Right lobe of liver (tissue), 6 donors: ENCODE data around the gene DNAH2. TPM values are rescaled to one million over a fixed set of nuclear protein-coding genes. Genes with fewer than 3 reads are reported as not detected.
A peak's percentile ranks its signal among the peaks of the same experiment; 100 is the strongest.

ENCODE experiments used
- ATAC-seq, 4 donors: fragments of 200-7000 bp; cut with Tn5 transposase; one replicate each; pipeline ENCODE4 v1.9.1; 2020; ENCODE audit warnings: mild to moderate bottlenecking in 4 of 4, moderate library complexity in 4 of 4
- DNase-seq, 3 donors: peaks; one replicate each; pipeline ENCODE4 v3.0.0-alpha.2; 2020
- H3K27ac ChIP-seq, 3 donors: fragments of 200-600 bp; one replicate each; pipeline ENCODE4 v1.8.0; 2022
- H3K27me3 ChIP-seq, 2 donors: fragments of 200-600 bp; one replicate each; pipeline ENCODE4 v1.8.0; 2022
- H3K36me3 ChIP-seq, 4 donors: fragments of 200-600 bp; sonication (generic) in 1 of 4; one replicate each; pipeline versions ENCODE4 v1.5.1 to v1.8.0; 2017 to 2022; ENCODE audit warnings: control low read depth in 1 of 4
- H3K4me1 ChIP-seq, 4 donors: fragments of 200-600 bp; sonication (generic) in 1 of 4; one replicate each; pipeline versions ENCODE4 v1.5.1 to v1.8.0; 2017 to 2022; ENCODE audit warnings: control low read depth in 1 of 4
- H3K4me3 ChIP-seq, 3 donors: fragments of 200-600 bp; one replicate each; pipeline ENCODE4 v1.8.0; 2022
- H3K9me3 ChIP-seq, 4 donors: fragments of 200-600 bp; sonication (generic) in 1 of 4; one replicate each; pipeline versions ENCODE4 v1.5.1 to v1.8.0; 2017 to 2022; ENCODE audit warnings: control low read depth in 1 of 4
- POLR2A ChIP-seq: fragments of 450-650 bp; IDR thresholded peaks from one replicate; pipeline ENCODE4 v1.6.1; 2017; ENCODE audit warnings: antibody characterized with exemption, mild to moderate bottlenecking
- WGBS: methylation state at CpG from one replicate; pipeline ENCODE4 v1.1.6; 2018; ENCODE audit warnings: low coverage, low lambda C conversion rate; ENCODE audit not compliant: insufficient coverage; ENCODE audit errors: missing lambda C conversion rate; 5-methylcytosine and 5-hydroxymethylcytosine counted together
- intact Hi-C, 2 donors: fragments of 100-400 bp; cut with DNase I; formaldehyde crosslinking; loops; one replicate each; pipeline versions ENCODE4 v1.11.2 to v1.14.1; 2022
- total RNA-seq, 6 experiments: library from RNA; depleted of rRNA in 2 of 6; stranded (reverse); fragments of >200 nt in 2 of 6; fragmentation: NEBNext Ultra II Directional in 3 of 6; extraction: Animal tissue kit (Norgen Biotek cat#: 25700) in 3 of 6; gene quantifications; one replicate each; pipeline versions ENCODE4 v1.1.0 to v1.2.4, GENCODE V29; 2016 to 2023
- TF ChIP-seq, protein P1 (sequence below), 4 donors: fragments of 200-600 bp in 3 of 4; fragments of 450-650 bp in 1 of 4; IDR thresholded peaks; one replicate each; pipeline versions ENCODE4 v1.5.1 to v1.8.0; 2016 to 2022; ENCODE audit warnings: antibody characterized with exemption in 4 of 4, mild to moderate bottlenecking in 2 of 4
- donor health status: DM: no; HTN: yes; CAD: no.
- donor health status: DM: no; HTN: no; CAD: no.
- donor health status: DM: no; HTN: no; CAD: no.
- donor health status: DM: no; HTN: yes; CAD: no.
- donor health status: DM: no; HTN: yes; CAD: no.

Gene DNAH2
- total RNA-seq, 6 experiments from 2014 or later = 0.12 to 0.38 (median 0.27) TPM

DNA sequence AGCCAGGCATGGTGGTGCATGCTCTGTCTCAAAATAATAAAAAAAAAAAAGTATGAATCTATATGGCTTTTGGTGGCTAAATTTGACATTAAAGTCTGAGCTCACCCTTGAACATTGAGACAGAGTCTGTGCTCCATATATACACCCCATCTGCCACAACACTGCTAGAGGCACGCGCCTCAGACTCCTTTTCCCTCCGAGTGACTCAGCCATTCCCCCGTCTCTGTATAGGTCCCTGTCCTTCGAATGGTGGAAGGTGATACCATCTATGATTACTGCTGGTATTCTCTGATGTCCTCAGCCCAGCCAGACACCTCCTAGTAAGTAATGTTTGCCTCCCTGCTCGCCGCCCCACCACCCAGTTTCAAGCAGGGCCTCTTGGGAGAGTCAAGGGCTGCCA, 17.0 kb upstream of the DNAH2 start:
- ATAC-seq = no peak
- intact Hi-C loops = no loop called here
- no peak overlapping the region for H3K27ac ChIP-seq
- no peak overlapping the region for H3K4me3 ChIP-seq
- no peaks in the 10 kb centered on the region for H3K27me3 ChIP-seq
- H3K36me3 ChIP-seq = peaks cover 0 to 6% (median 0%) of the 10 kb centered on the region in 4 donors
- WGBS = 97% methylated on average over 7 of the region's 7 CpGs
- no peaks in the 10 kb centered on the region for H3K9me3 ChIP-seq
- H3K4me1 ChIP-seq = no peaks in the 10 kb centered on the region
- no peak for DNase-seq
- TF ChIP-seq, protein P1, sequence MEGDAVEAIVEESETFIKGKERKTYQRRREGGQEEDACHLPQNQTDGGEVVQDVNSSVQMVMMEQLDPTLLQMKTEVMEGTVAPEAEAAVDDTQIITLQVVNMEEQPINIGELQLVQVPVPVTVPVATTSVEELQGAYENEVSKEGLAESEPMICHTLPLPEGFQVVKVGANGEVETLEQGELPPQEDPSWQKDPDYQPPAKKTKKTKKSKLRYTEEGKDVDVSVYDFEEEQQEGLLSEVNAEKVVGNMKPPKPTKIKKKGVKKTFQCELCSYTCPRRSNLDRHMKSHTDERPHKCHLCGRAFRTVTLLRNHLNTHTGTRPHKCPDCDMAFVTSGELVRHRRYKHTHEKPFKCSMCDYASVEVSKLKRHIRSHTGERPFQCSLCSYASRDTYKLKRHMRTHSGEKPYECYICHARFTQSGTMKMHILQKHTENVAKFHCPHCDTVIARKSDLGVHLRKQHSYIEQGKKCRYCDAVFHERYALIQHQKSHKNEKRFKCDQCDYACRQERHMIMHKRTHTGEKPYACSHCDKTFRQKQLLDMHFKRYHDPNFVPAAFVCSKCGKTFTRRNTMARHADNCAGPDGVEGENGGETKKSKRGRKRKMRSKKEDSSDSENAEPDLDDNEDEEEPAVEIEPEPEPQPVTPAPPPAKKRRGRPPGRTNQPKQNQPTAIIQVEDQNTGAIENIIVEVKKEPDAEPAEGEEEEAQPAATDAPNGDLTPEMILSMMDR (IDR thresholded peaks at IDR 0.05) = no peak
- TF ChIP-seq POLR2A = no peak

DNA sequence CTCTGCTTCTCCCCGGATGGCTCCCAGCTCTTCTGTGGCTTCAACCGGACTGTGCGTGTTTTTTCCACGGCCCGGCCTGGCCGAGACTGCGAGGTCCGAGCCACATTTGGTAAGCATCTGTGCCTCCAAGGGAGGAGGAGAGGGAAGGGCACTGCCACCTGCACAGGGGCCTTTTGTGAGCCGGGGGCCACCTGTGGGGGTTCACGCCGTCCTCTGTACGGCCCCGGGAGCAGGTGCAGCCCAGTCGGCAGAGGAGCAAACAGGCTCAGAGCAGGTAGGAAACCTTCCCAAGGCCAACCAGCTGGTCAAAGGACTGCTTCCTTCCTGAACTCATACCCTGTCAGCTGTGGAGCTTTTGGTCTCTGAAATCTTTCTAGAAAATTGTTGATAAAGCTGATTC, 15.9 kb upstream of the DNAH2 start:
- no peaks in the 10 kb centered on the region for H3K27me3 ChIP-seq
- peaks cover 0 to 6% (median 0%) of the 10 kb centered on the region in 4 donors for H3K36me3 ChIP-seq
- ATAC-seq = no peak
- no peak for TF ChIP-seq POLR2A
- TF ChIP-seq, protein P1 (IDR thresholded peaks at IDR 0.05) = no peak
- H3K4me1 ChIP-seq = no peaks in the 10 kb centered on the region
- DNase-seq = no peak
- intact Hi-C loops = no loop called here
- WGBS = 100% methylated on average over 2 of the region's 14 CpGs
- H3K9me3 ChIP-seq = no peaks in the 10 kb centered on the region
- H3K4me3 ChIP-seq = no peak overlapping the region
- no peak overlapping the region for H3K27ac ChIP-seq

DNA sequence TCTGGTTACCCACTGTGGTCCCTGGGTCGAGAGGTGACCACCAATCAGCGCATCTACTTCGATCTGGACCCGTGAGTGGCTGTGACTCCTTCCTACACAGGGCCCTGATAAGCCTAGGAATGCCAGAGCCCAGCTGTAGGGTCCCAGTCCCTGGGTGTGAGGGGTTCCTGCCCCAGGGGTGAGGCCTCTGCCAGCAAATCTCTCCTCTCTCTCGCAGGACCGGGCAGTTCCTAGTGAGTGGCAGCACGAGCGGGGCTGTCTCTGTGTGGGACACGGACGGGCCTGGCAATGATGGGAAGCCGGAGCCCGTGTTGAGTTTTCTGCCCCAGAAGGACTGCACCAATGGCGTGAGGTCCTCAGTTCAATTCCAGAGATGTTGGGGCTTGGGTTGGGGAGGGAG, 14.8 kb upstream of the DNAH2 start:
- Histone ChIP-seq H3K9me3 (no peaks in the 10 kb centered on the region), H3K4me1 (no peaks in the 10 kb centered on the region), H3K36me3 (peaks cover 0 to 6% (median 0%) of the 10 kb centered on the region in 4 donors), H3K27me3 (no peaks in the 10 kb centered on the region), H3K27ac (no peak overlapping the region), H3K4me3 (no peak overlapping the region)
- 90% methylated on average over 4 of the region's 13 CpGs for WGBS
- DNase-seq (no peak), ATAC-seq (no peak)
- intact Hi-C loops = no loop called here
- no peak for TF ChIP-seq POLR2A
- TF ChIP-seq, protein P1 (IDR thresholded peaks at IDR 0.05) = no peak

DNA sequence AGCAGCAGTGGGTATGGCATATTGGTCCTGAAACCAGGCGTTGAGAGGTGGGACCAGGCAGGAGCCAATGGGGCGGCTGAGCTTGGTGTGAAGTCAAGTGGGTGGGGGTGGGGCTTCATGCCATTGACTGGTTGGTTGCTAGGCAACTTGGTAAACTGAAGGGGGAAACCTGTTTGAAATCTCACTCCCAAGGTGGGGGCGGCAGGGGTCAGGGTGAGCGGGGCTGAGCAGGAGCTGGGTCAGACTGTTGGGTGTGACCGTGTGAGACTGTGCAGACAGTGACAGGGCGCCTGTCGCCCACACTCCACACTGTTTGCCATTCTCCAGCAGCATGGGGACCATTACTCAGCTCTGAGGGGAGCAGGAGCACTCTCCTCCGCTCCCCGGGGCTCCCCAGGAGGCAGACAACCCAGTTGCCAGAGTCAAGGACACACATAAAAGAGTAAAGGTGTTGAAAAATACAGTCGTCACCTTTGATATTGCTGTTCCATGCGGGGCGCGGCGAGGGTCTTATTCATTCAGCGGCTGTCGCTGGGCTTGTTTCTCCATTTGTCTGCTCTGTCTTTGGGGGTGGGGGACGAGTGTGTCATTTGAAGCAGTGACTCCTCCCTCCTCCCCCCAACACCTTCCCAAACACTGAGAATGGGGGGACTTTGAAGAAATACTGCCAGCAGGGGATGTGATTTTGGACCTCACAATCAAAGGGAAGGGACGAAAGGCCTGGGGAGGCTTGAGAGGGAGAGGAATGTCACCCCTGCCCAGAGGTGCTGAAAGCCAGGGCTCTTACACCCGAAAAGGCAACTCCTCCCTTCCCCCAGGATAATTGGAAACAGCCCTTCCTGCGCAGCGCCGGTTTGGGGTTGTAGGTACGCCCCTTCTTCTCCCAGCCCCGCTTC, 13.7 kb upstream of the DNAH2 start:
- intact Hi-C loops = no loop called here
- H3K9me3 ChIP-seq = no peaks in the 10 kb centered on the region
- DNase-seq = no peak
- no peak overlapping the region for H3K27ac ChIP-seq
- WGBS = 21% methylated on average over 11 of the region's 24 CpGs
- H3K4me3 ChIP-seq = no peak overlapping the region
- ATAC-seq = peak in 1 of 4 donors; percentile 13
- H3K36me3 ChIP-seq = peaks cover 0 to 6% (median 0%) of the 10 kb centered on the region in 4 donors
- TF ChIP-seq, protein P1 (IDR thresholded peaks at IDR 0.05) = no peak
- TF ChIP-seq POLR2A = no peak
- no peaks in the 10 kb centered on the region for H3K4me1 ChIP-seq
- no peaks in the 10 kb centered on the region for H3K27me3 ChIP-seq
